Gastrocnemius medialis (tissue), 4 donors: ENCODE data around the gene TMEM269.

ENCODE experiments used
- CTCF ChIP-seq, 5 experiments: fragments of 450-650 bp in 3 of 5; fragments of 200-600 bp in 2 of 5; sonication (generic) in 2 of 5; IDR thresholded peaks in 4 of 5; conservative IDR thresholded peaks in 1 of 5; 1 replicate in 4 of 5; 2 replicates in 1 of 5; pipeline ENCODE4 v1.5.1; 2016 to 2019; ENCODE audit warnings: antibody characterized with exemption in 5 of 5, mild to moderate bottlenecking in 3 of 5, moderate library complexity in 3 of 5
- POLR2A ChIP-seq, 2 donors: fragments of 450-650 bp; IDR thresholded peaks; one replicate each; pipeline ENCODE4 v1.6.1; 2017; ENCODE audit warnings: antibody characterized with exemption in 2 of 2, mild to moderate bottlenecking in 2 of 2, moderate library complexity in 2 of 2

- no peak for TF ChIP-seq CTCF (IDR thresholded peaks at IDR 0.05 in 4 of 5, conservative IDR thresholded peaks at IDR 0.05 in 1 of 5)
- TF ChIP-seq POLR2A (IDR thresholded peaks at IDR 0.05), result no peak
Measured at GRCh38 chr1:42833981-42834380, 49.2 kb downstream of the TMEM269 start.
